Transverse colon (tissue), 3 donors: ENCODE results near the gene PSEN2.

Experiments
- CTCF ChIP-seq, 5 experiments: fragments of 200-600 bp in 3 of 5; fragments of 450-650 bp in 2 of 5; sonication (generic) in 3 of 5; IDR thresholded peaks; 1 replicate in 2 of 5; 2 replicates in 3 of 5; pipeline ENCODE4 v1.5.1; 2016 to 2017; ENCODE audit warnings: antibody characterized with exemption in 5 of 5, inconsistent platforms in 3 of 5, mild to moderate bottlenecking in 2 of 5, moderate library complexity in 1 of 5
- POLR2A ChIP-seq: fragments of 450-650 bp; IDR thresholded peaks from one replicate; pipeline ENCODE4 v1.6.1; 2016; ENCODE audit warnings: antibody characterized with exemption, mild to moderate bottlenecking, moderate library complexity

- TF ChIP-seq POLR2A, result no peak
- no peak for TF ChIP-seq CTCF (IDR thresholded peaks at IDR 0.05)
Observed at GRCh38 chr1:226890331-226891108, 20.1 kb downstream of the PSEN2 start.
